G401 (cell line): ENCODE measurements around the gene PIN4. TPM values are rescaled to one million over a fixed set of nuclear protein-coding genes. Genes with fewer than 3 reads are reported as not detected.
"Not testable (repeated sequence)": the region's sequence is repeated elsewhere in the genome, so short reads cannot be mapped to it uniquely, and the experiment has no call there.

Experiments
- DNase-seq: peaks from one replicate; pipeline ENCODE4 v3.0.0-alpha.2; 2015; ENCODE audit warnings: low spot score
- in situ Hi-C: cut with HindIII; loops from 2 replicates; pipeline ENCODE4 v1.10.0; 2016; ENCODE audit warnings: low sequenced_read_pairs, mixed read lengths
- total RNA-seq: library from RNA; depleted of rRNA; stranded (reverse); fragments of >200 nt; shearing (Covaris generic); gene quantifications from 2 replicates; pipeline ENCODE4 v1.2.3, GENCODE V29; 2014; rRNA removed

PIN4 gene
- 13.3 and 19.6 TPM in 2 replicates for total RNA-seq

GRCh38 chrX:72181178-72182125 lies at the start of gene PIN4:
Gene PIN4, plus strand, starts transcription at chrX:72181757. Its CDS starts 29 bp downstream, at chrX:72181786.
- in situ Hi-C loops = no loop called here
- DNase-seq = peak; percentile 96

- in situ Hi-C loops = no loop called here
- DNase-seq = no peak
Measured at GRCh38 chrX:72132456-72132855, 49.1 kb upstream of the PIN4 start.

- in situ Hi-C loops = no loop called here
- DNase-seq = no peak
Measured at GRCh38 chrX:72133851-72134546, 47.6 kb upstream of the PIN4 start.

GRCh38 chrX:72137846-72138495 lies 43.6 kb upstream of the PIN4 start:
- in situ Hi-C loops = no loop called here
- DNase-seq = peak; percentile 81

- DNase-seq = no peak
- in situ Hi-C loops = no loop called here
Measured at GRCh38 chrX:72139538-72139937, 42.0 kb upstream of the PIN4 start.

- no peak for DNase-seq
- in situ Hi-C loops = no loop called here
Measured at GRCh38 chrX:72141372-72142004, 40.1 kb upstream of the PIN4 start.

GRCh38 chrX:72142094-72142793 lies 39.3 kb upstream of the PIN4 start:
- in situ Hi-C loops = no loop called here
- peak; percentile 94 for DNase-seq

GRCh38 chrX:72142794-72143608 lies 38.6 kb upstream of the PIN4 start:
- DNase-seq = peak; percentile 25
- in situ Hi-C loops = no loop called here

GRCh38 chrX:72143609-72143907 lies 38.0 kb upstream of the PIN4 start:
- in situ Hi-C loops = no loop called here

GRCh38 chrX:72145181-72145580 lies 36.4 kb upstream of the PIN4 start:
- DNase-seq = no peak
- in situ Hi-C loops = no loop called here

More at GRCh38 chrX:72143609-72143907, 38.0 kb upstream of the PIN4 start:
- no peak for DNase-seq

GRCh38 chrX:72146527-72146926 lies 35.0 kb upstream of the PIN4 start:
- in situ Hi-C loops = no loop called here
- no peak for DNase-seq

- in situ Hi-C loops = no loop called here
- DNase-seq = no peak
Measured at GRCh38 chrX:72158773-72159172, 22.8 kb upstream of the PIN4 start.

GRCh38 chrX:72159769-72160168 lies 21.8 kb upstream of the PIN4 start:
- in situ Hi-C loops = no loop called here
- DNase-seq = no peak

- no peak for DNase-seq
- in situ Hi-C loops = no loop called here
Measured at GRCh38 chrX:72165551-72165950, 16.0 kb upstream of the PIN4 start.

GRCh38 chrX:72169008-72169728 lies 12.4 kb upstream of the PIN4 start:
- no peak for DNase-seq
- in situ Hi-C loops = no loop called here

GRCh38 chrX:72176289-72176688 lies 5.3 kb upstream of the PIN4 start:
- DNase-seq, in situ Hi-C loops: not testable (repeated sequence)

- in situ Hi-C loops = no loop called here
Measured at GRCh38 chrX:72176981-72177380, 4.6 kb upstream of the PIN4 start.

GRCh38 chrX:72180539-72180938 lies 1.0 kb upstream of the PIN4 start:
- DNase-seq = no peak
- in situ Hi-C loops = no loop called here

More at GRCh38 chrX:72176981-72177380, 4.6 kb upstream of the PIN4 start:
- no peak for DNase-seq
